HepG2 (cell line): Measurements from ENCODE around the gene CDK9. TPM values are rescaled to one million over a fixed set of nuclear protein-coding genes. Genes with fewer than 3 reads are reported as not detected.

Experiments used
- ATAC-seq: fragments of 200-7000 bp; cut with Tn5 transposase; 3 replicates; pipeline ENCODE4 v1.9.1; 2020; ENCODE audit warnings: mild to moderate bottlenecking, moderate library complexity
- BruUV-seq: library from RNA; stranded (reverse); fragments of 400-500 nt; replicated peaks from 2 replicates; lab custom pipeline; 2021; lab: Mats Ljungman, UMichigan
- CTCF ChIA-PET: fragments of 300-600 bp; formaldehyde crosslinking; extraction: SDS; loops from one replicate; lab custom pipeline; 2021; ENCODE audit warnings: low total read pairs, inconsistent platforms, low intra/inter-chr PET ratio; lab: Yijun Ruan, JAX
- POLR2A ChIA-PET: fragments of 350-600 bp; sonication (Branson Sonifier 250); formaldehyde crosslinking; loops from one replicate; lab custom pipeline; 2020; ENCODE audit warnings: antibody characterized with exemption, inconsistent platforms; lab: Yijun Ruan, JAX
- DNase-seq: peaks from one replicate; pipeline ENCODE4 v3.0.0-alpha.2; 2015; ENCODE audit warnings: low spot score
- FAIRE-seq: peaks from 3 replicates; lab custom pipeline; 2011; peaks lifted over from hg19 to GRCh38; lab: Jason Lieb, UNC
- H2AFZ ChIP-seq: one replicate; pipeline ENCODE4 v1.6.1; 2011; ENCODE audit warnings: low read length, inconsistent platforms
- H3K27ac ChIP-seq: fragments of 300-600 bp; 3 replicates; pipeline ENCODE4 v1.8.0; 2011; ENCODE audit warnings: mixed run types, mild to moderate bottlenecking, mixed read lengths, low read length, inconsistent platforms; ENCODE audit not compliant: insufficient read depth; ENCODE audit errors: extremely low read length
- H3K27me3 ChIP-seq, 2 experiments: fragments of 200-600 bp in 1 of 2; 2 replicates in 1 of 2; 3 replicates in 1 of 2; pipeline versions ENCODE4 v1.6.0 to v1.8.0; 2011; ENCODE audit warnings: low read length in 2 of 2, mild to moderate bottlenecking in 2 of 2, moderate library complexity in 2 of 2, inconsistent platforms in 1 of 2; ENCODE audit not compliant: insufficient read depth in 2 of 2, control insufficient read depth in 1 of 2
- H3K36me3 ChIP-seq, 2 experiments: fragments of 200-600 bp in 1 of 2; replicated peaks in 1 of 2; 2 replicates in 1 of 2; 3 replicates in 1 of 2; pipeline versions ENCODE4 v1.5.1 to v1.8.0; 2011; ENCODE audit warnings: low read length in 2 of 2, inconsistent platforms in 1 of 2; ENCODE audit not compliant: insufficient read depth in 2 of 2, control insufficient read depth in 1 of 2
- H3K4me1 ChIP-seq: 2 replicates; pipeline ENCODE4 v1.5.1; 2012; ENCODE audit warnings: low read length, inconsistent platforms; ENCODE audit not compliant: insufficient read depth
- H3K4me2 ChIP-seq: 2 replicates; pipeline ENCODE4 v1.6.0; 2011; ENCODE audit warnings: low read depth, low read length, inconsistent platforms
- H3K4me3 ChIP-seq, 3 experiments: fragments of 200-600 bp in 1 of 3; sonication (generic), shearing (Covaris generic) in 1 of 3; replicated peaks in 1 of 3; 2 replicates each; pipeline ENCODE4 v1.5.1; 2011 to 2016; ENCODE audit warnings: low read length in 3 of 3, inconsistent platforms in 2 of 3, low read depth in 2 of 3, mild to moderate bottlenecking in 2 of 3, control low read depth in 1 of 3, mixed read lengths in 1 of 3; ENCODE audit not compliant: insufficient read depth in 1 of 3
- H3K79me2 ChIP-seq: one replicate; pipeline ENCODE4 v1.6.1; 2011; ENCODE audit warnings: low read length, inconsistent platforms; ENCODE audit not compliant: insufficient read depth
- H3K9ac ChIP-seq: 2 replicates; pipeline ENCODE4 v1.6.0; 2011; ENCODE audit warnings: mild to moderate bottlenecking, low read depth, low read length, inconsistent platforms; ENCODE audit not compliant: insufficient read depth
- H3K9me3 ChIP-seq: 2 replicates; pipeline ENCODE4 v1.5.1; 2012; ENCODE audit warnings: mild to moderate bottlenecking, low read length
- H4K20me1 ChIP-seq: 2 replicates; pipeline ENCODE4 v1.6.0; 2011; ENCODE audit warnings: inconsistent platforms, mild to moderate bottlenecking, low read length, moderate library complexity; ENCODE audit not compliant: insufficient read depth
- AGO2 ChIP-seq: fragments of 200-400 bp; formaldehyde crosslinking; optimal IDR thresholded peaks from 2 replicates; pipeline ENCODE3; 2017; ENCODE audit warnings: mild to moderate bottlenecking, low read depth, low read length, moderate library complexity
- ETV5 ChIP-seq: IDR thresholded peaks from 2 replicates; pipeline ENCODE4 v1.6.1; 2018; ENCODE audit warnings: missing biosample characterization, missing genetic modification reagents, inconsistent platforms, borderline replicate concordance
- FOXP4 ChIP-seq: sonication (generic); formaldehyde crosslinking; IDR thresholded peaks from 2 replicates; pipeline ENCODE4 v1.4.0; 2020; ENCODE audit warnings: missing genetic modification reagents
- LCORL ChIP-seq, 2 experiments: fragments of 450-650 bp in 1 of 2; sonication (generic) in 1 of 2; formaldehyde crosslinking in 1 of 2; IDR thresholded peaks; 2 replicates each; pipeline versions ENCODE4 v1.5.0 to v1.6.1; 2017 to 2020; ENCODE audit warnings: antibody characterized with exemption in 1 of 2, missing genetic modification reagents in 1 of 2
- RBFOX2 ChIP-seq: fragments of 200-400 bp; formaldehyde crosslinking; IDR thresholded peaks from 2 replicates; pipeline ENCODE4 v1.6.1; 2017; ENCODE audit warnings: low read depth, mild to moderate bottlenecking, low read length
- ZNF142 ChIP-seq: sonication (generic); formaldehyde crosslinking; IDR thresholded peaks from 2 replicates; pipeline ENCODE4 v1.4.0; 2020; ENCODE audit warnings: missing genetic modification reagents
- WGBS: methylation state at CpG from one replicate; pipeline ENCODE4 v1.1.6; 2017; ENCODE audit warnings: low lambda C conversion rate; 5-methylcytosine and 5-hydroxymethylcytosine counted together
- in situ Hi-C: cut with HindIII; loops from 2 replicates; pipeline ENCODE4 v1.10.0; 2017; ENCODE audit warnings: low pct_unique_long_range_greater_than_20kb; ENCODE audit not compliant: extremely low pct_ligation_motif_present
- intact Hi-C: fragments of 100-400 bp; cut with micrococcal nuclease; formaldehyde crosslinking; loops from one replicate; pipeline ENCODE4 v1.10.0; 2022; ENCODE audit not compliant: unreplicated experiment
- polyA plus RNA-seq, 8 experiments: library from polyadenylated mRNA; depleted of rRNA in 3 of 8; stranded (reverse) in 7 of 8; unstranded in 1 of 8; fragments of >200 nt; fragmentation: Illumina TruSeq in 4 of 8; extraction: Trizol in 4 of 8; gene quantifications; 2 replicates each; pipeline versions ENCODE4 v1.2.1 to v1.2.3, GENCODE V29; 2011 to 2016; ENCODE audit warnings: low read depth in 4 of 8, missing spikeins in 1 of 8, mixed read lengths in 1 of 8; ENCODE audit not compliant: insufficient read depth in 1 of 8
- total RNA-seq, 5 experiments: library from RNA; depleted of rRNA; stranded (reverse); fragments of >200 nt; fragmentation: Illumina TruSeq; extraction: Trizol; gene quantifications; 2 replicates each; pipeline ENCODE4 v1.2.3, GENCODE V29; 2016; ENCODE audit warnings: low read depth in 1 of 5

Gene CDK9
- total and polyA plus RNA-seq, 2 of the 13 experiments (the other 11 are each of a cell fraction or from before 2014, with no cell fraction given) = 16.8 to 21.5 TPM

DNA sequence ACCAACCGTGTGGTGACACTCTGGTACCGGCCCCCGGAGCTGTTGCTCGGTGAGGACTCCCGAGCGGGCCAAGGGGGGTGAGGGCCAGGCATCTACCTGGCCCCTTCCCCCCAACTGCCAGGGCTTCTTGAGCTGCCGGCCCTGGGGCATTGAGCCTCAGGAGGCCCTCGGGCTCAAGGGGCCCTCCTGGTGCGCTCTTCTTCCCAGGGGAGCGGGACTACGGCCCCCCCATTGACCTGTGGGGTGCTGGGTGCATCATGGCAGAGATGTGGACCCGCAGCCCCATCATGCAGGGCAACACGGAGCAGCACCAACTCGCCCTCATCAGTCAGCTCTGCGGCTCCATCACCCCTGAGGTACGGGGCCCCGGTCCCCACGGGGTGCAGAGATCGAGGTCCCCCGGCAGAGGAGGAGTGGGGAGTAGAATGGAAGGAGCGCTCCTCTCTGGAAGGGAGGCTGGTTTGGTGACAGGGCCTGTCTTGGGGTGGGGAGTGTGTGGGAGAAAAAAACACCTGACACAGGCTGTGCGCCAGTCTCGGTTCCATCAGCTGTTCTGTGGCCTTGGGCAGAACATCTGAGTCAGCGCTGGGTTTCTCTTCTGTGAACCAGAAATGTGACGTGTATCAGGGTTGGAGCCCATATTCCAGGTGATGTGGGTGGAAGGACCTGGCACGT lies 2.6 kb downstream of the CDK9 start:
- Histone ChIP-seq H3K36me3 (peaks cover 24 to 41% of the 10 kb centered on the region in 2 experiments), H3K79me2 (peaks cover 19% of the 10 kb centered on the region), H3K9ac (no peak overlapping the region), H3K4me2 (no peak overlapping the region), H3K27ac (no peak overlapping the region), H4K20me1 (peaks cover 21% of the 10 kb centered on the region), H3K4me3 (no peak overlapping the region), H2AFZ (no peak overlapping the region), H3K27me3 (0 out of 5 replicates have a peak, but pooled peaks cover 0 to 2% of the 10 kb centered on the region in 2 experiments), H3K4me1 (peaks cover 23% of the 10 kb centered on the region), H3K9me3 (no peaks in the 10 kb centered on the region)
- intact Hi-C loops = loop anchor here (5.0 kb wide), 1 partner anchor 196 kb away; no protein-coding TSS in a partner anchor
- FAIRE-seq (no peak), ATAC-seq (no peak), DNase-seq (no peak)
- TF ChIP-seq RBFOX2 (peak; percentile 69), ETV5 (CRISPR knock-in tag) (no peak), AGO2 (peak; percentile 21), LCORL (IDR thresholded peaks at IDR 0.05) (no peak), LCORL (CRISPR knock-in tag; IDR thresholded peaks at IDR 0.05) (no peak), FOXP4 (CRISPR knock-in tag) (no peak), ZNF142 (no peak)
- in situ Hi-C loops = no loop called here
- POLR2A ChIA-PET = no interaction called here
- no TSS peak for BruUV-seq
- WGBS = 86% methylated on average over 8 of the region's 26 CpGs
- CTCF ChIA-PET = no interaction called here
